MCF 10A (cell line): ENCODE results near the gene FARS2. TPM values are rescaled to one million over a fixed set of nuclear protein-coding genes. Genes with fewer than 3 reads are reported as not detected.

Experiments
- BruUV-seq: library from RNA; stranded (reverse); fragments of 400-500 nt; replicated peaks from 2 replicates; lab custom pipeline; 2021; lab: Mats Ljungman, UMichigan
- CTCF ChIA-PET: fragments of 300-600 bp; sonication (Branson Sonifier 250); formaldehyde crosslinking; extraction: SDS; loops from one replicate; lab custom pipeline; 2021; ENCODE audit warnings: antibody characterized with exemption, inconsistent platforms; lab: Yijun Ruan, JAX
- POLR2A ChIA-PET: fragments of 300-600, 350-650 bp; sonication (Branson Sonifier 250); formaldehyde crosslinking; extraction: SDS; loops from one replicate; lab custom pipeline; 2020; ENCODE audit warnings: antibody characterized with exemption, inconsistent platforms; lab: Yijun Ruan, JAX
- DNase-seq: peaks from one replicate; pipeline ENCODE4 v3.0.0-alpha.2; 2018; ENCODE audit not compliant: unreplicated experiment
- H3K27ac Mint-ChIP-seq: one replicate; pipeline ENCODE4 v1.8.0; 2022; ENCODE audit warnings: mild to moderate bottlenecking, low read depth, mixed read lengths; ENCODE audit not compliant: unreplicated experiment
- H3K27me3 Mint-ChIP-seq: one replicate; pipeline ENCODE4 v1.8.0; 2022; ENCODE audit warnings: mixed read lengths; ENCODE audit not compliant: insufficient read depth, unreplicated experiment
- H3K36me3 Mint-ChIP-seq: one replicate; pipeline ENCODE4 v1.8.0; 2022; ENCODE audit warnings: mild to moderate bottlenecking, moderate library complexity, mixed read lengths; ENCODE audit not compliant: insufficient read depth, unreplicated experiment
- H3K4me1 Mint-ChIP-seq: one replicate; pipeline ENCODE4 v1.8.0; 2022; ENCODE audit warnings: mixed read lengths; ENCODE audit not compliant: insufficient read depth, unreplicated experiment
- H3K4me3 Mint-ChIP-seq: one replicate; pipeline ENCODE4 v1.8.0; 2022; ENCODE audit warnings: mild to moderate bottlenecking, moderate library complexity, mixed read lengths; ENCODE audit not compliant: unreplicated experiment
- H3K9me3 Mint-ChIP-seq: one replicate; pipeline ENCODE4 v1.8.0; 2022; ENCODE audit warnings: mixed read lengths; ENCODE audit not compliant: unreplicated experiment
- CTCF ChIP-seq: fragments of 200-600 bp; IDR thresholded peaks from one replicate; pipeline ENCODE4 v1.8.0; 2022; ENCODE audit warnings: antibody characterized with exemption, mild to moderate bottlenecking; ENCODE audit not compliant: unreplicated experiment
- intact Hi-C: fragments of 100-400 bp; cut with micrococcal nuclease; formaldehyde crosslinking; loops from 2 replicates; pipeline ENCODE4 v1.14.1; 2022
- total RNA-seq: library from RNA; stranded (reverse); gene quantifications from 2 replicates; pipeline ENCODE4 v1.2.3, GENCODE V29; 2022

FARS2 gene
- total RNA-seq, 1 experiment from 2014 or later = 18.2 TPM

GRCh38 chr6:5623769-5624168, 362.5 kb downstream of the FARS2 start:
- no peak for DNase-seq
- Mint-ChIP-seq H3K27ac (no peak overlapping the region), H3K9me3 (no peaks in the 10 kb centered on the region), H3K27me3 (no peaks in the 10 kb centered on the region), H3K4me1 (no peaks in the 10 kb centered on the region), H3K4me3 (no peak overlapping the region), H3K36me3 (peaks cover 7% of the 10 kb centered on the region)
- CTCF ChIA-PET = interaction anchor here (0.7 to 1.1 kb wide), 2 partner anchors 56 to 153 kb away, joined by 3 to 5 read pairs; no protein-coding TSS in a partner anchor
- no peak for TF ChIP-seq CTCF
- POLR2A ChIA-PET = no interaction called here
- no TSS peak for BruUV-seq
- intact Hi-C loops = no loop called here

- Mint-ChIP-seq H3K27ac (no peak overlapping the region), H3K4me1 (no peaks in the 10 kb centered on the region), H3K27me3 (no peaks in the 10 kb centered on the region), H3K36me3 (peaks cover 7% of the 10 kb centered on the region), H3K4me3 (no peak overlapping the region), H3K9me3 (no peaks in the 10 kb centered on the region)
- ChIA-PET CTCF (no interaction called here), POLR2A (interaction anchor here (0.7 kb wide), 1 partner anchor 32 kb away, joined by 3 read pairs; no protein-coding TSS in a partner anchor)
- no peak for DNase-seq
- TF ChIP-seq CTCF = no peak
- intact Hi-C loops = no loop called here
- no TSS peak for BruUV-seq
These were observed 362.9 kb downstream of the FARS2 start for GRCh38 chr6:5624256-5624655.

GRCh38 chr6:5626727-5627426, 365.6 kb downstream of the FARS2 start:
- Mint-ChIP-seq H3K4me1 (no peaks in the 10 kb centered on the region), H3K36me3 (peaks cover 11% of the 10 kb centered on the region), H3K27me3 (no peaks in the 10 kb centered on the region), H3K4me3 (no peak overlapping the region), H3K27ac (no peak overlapping the region), H3K9me3 (no peaks in the 10 kb centered on the region)
- no peak for DNase-seq
- intact Hi-C loops = no loop called here
- POLR2A ChIA-PET = no interaction called here
- CTCF ChIA-PET = interaction anchor here (0.6 kb wide), 1 partner anchor 596 kb away, joined by 3 read pairs; no protein-coding TSS in a partner anchor
- BruUV-seq = no TSS peak
- no peak for TF ChIP-seq CTCF

- Mint-ChIP-seq H3K9me3 (no peaks in the 10 kb centered on the region), H3K27ac (no peak overlapping the region), H3K36me3 (peaks cover 4% of the 10 kb centered on the region), H3K4me1 (no peaks in the 10 kb centered on the region), H3K27me3 (no peaks in the 10 kb centered on the region), H3K4me3 (no peak overlapping the region)
- no TSS peak for BruUV-seq
- ChIA-PET CTCF (no interaction called here), POLR2A (no interaction called here)
- DNase-seq = no peak
- no peak for TF ChIP-seq CTCF
- intact Hi-C loops = no loop called here
These were observed 369.3 kb downstream of the FARS2 start for GRCh38 chr6:5630636-5631035.
